HepG2 (cell line): ENCODE data around the gene B4GALT5. TPM values are rescaled to one million over a fixed set of nuclear protein-coding genes. Genes with fewer than 3 reads are reported as not detected.
A peak's percentile ranks its signal among the peaks of the same experiment; 100 is the strongest.

Experiments
- ATAC-seq: fragments of 200-7000 bp; cut with Tn5 transposase; 3 replicates; pipeline ENCODE4 v1.9.1; 2020; ENCODE audit warnings: mild to moderate bottlenecking, moderate library complexity
- BruUV-seq: library from RNA; stranded (reverse); fragments of 400-500 nt; replicated peaks from 2 replicates; lab custom pipeline; 2021; lab: Mats Ljungman, UMichigan
- CTCF ChIA-PET: fragments of 300-600 bp; formaldehyde crosslinking; extraction: SDS; loops from one replicate; lab custom pipeline; 2021; ENCODE audit warnings: low total read pairs, inconsistent platforms, low intra/inter-chr PET ratio; lab: Yijun Ruan, JAX
- POLR2A ChIA-PET: fragments of 350-600 bp; sonication (Branson Sonifier 250); formaldehyde crosslinking; loops from one replicate; lab custom pipeline; 2020; ENCODE audit warnings: antibody characterized with exemption, inconsistent platforms; lab: Yijun Ruan, JAX
- DNase-seq: peaks from one replicate; pipeline ENCODE4 v3.0.0-alpha.2; 2015; ENCODE audit warnings: low spot score
- FAIRE-seq: peaks from 3 replicates; lab custom pipeline; 2011; peaks lifted over from hg19 to GRCh38; lab: Jason Lieb, UNC
- H2AFZ ChIP-seq: one replicate; pipeline ENCODE4 v1.6.1; 2011; ENCODE audit warnings: low read length, inconsistent platforms
- H3K27ac ChIP-seq: fragments of 300-600 bp; 3 replicates; pipeline ENCODE4 v1.8.0; 2011; ENCODE audit warnings: mixed run types, mild to moderate bottlenecking, mixed read lengths, low read length, inconsistent platforms; ENCODE audit not compliant: insufficient read depth; ENCODE audit errors: extremely low read length
- H3K27me3 ChIP-seq, 2 experiments: fragments of 200-600 bp in 1 of 2; 2 replicates in 1 of 2; 3 replicates in 1 of 2; pipeline versions ENCODE4 v1.6.0 to v1.8.0; 2011; ENCODE audit warnings: low read length in 2 of 2, mild to moderate bottlenecking in 2 of 2, moderate library complexity in 2 of 2, inconsistent platforms in 1 of 2; ENCODE audit not compliant: insufficient read depth in 2 of 2, control insufficient read depth in 1 of 2
- H3K36me3 ChIP-seq, 2 experiments: fragments of 200-600 bp in 1 of 2; replicated peaks in 1 of 2; 2 replicates in 1 of 2; 3 replicates in 1 of 2; pipeline versions ENCODE4 v1.5.1 to v1.8.0; 2011; ENCODE audit warnings: low read length in 2 of 2, inconsistent platforms in 1 of 2; ENCODE audit not compliant: insufficient read depth in 2 of 2, control insufficient read depth in 1 of 2
- H3K4me1 ChIP-seq: 2 replicates; pipeline ENCODE4 v1.5.1; 2012; ENCODE audit warnings: low read length, inconsistent platforms; ENCODE audit not compliant: insufficient read depth
- H3K4me2 ChIP-seq: 2 replicates; pipeline ENCODE4 v1.6.0; 2011; ENCODE audit warnings: low read depth, low read length, inconsistent platforms
- H3K4me3 ChIP-seq, 3 experiments: fragments of 200-600 bp in 1 of 3; sonication (generic), shearing (Covaris generic) in 1 of 3; replicated peaks in 1 of 3; 2 replicates each; pipeline ENCODE4 v1.5.1; 2011 to 2016; ENCODE audit warnings: low read length in 3 of 3, inconsistent platforms in 2 of 3, low read depth in 2 of 3, mild to moderate bottlenecking in 2 of 3, control low read depth in 1 of 3, mixed read lengths in 1 of 3; ENCODE audit not compliant: insufficient read depth in 1 of 3
- H3K79me2 ChIP-seq: one replicate; pipeline ENCODE4 v1.6.1; 2011; ENCODE audit warnings: low read length, inconsistent platforms; ENCODE audit not compliant: insufficient read depth
- H3K9ac ChIP-seq: 2 replicates; pipeline ENCODE4 v1.6.0; 2011; ENCODE audit warnings: mild to moderate bottlenecking, low read depth, low read length, inconsistent platforms; ENCODE audit not compliant: insufficient read depth
- H3K9me3 ChIP-seq: 2 replicates; pipeline ENCODE4 v1.5.1; 2012; ENCODE audit warnings: mild to moderate bottlenecking, low read length
- H4K20me1 ChIP-seq: 2 replicates; pipeline ENCODE4 v1.6.0; 2011; ENCODE audit warnings: inconsistent platforms, mild to moderate bottlenecking, low read length, moderate library complexity; ENCODE audit not compliant: insufficient read depth
- CHD4 ChIP-seq: fragments of 200-600 bp; sonication (generic); IDR thresholded peaks from 2 replicates; pipeline ENCODE4 v1.7.0; 2017; ENCODE audit warnings: mild to moderate bottlenecking, low read length, borderline replicate concordance
- HIVEP1 ChIP-seq: sonication (generic); formaldehyde crosslinking; IDR thresholded peaks from 2 replicates; pipeline ENCODE4 v1.4.0; 2020; ENCODE audit warnings: mild to moderate bottlenecking, missing genetic modification reagents
- MED13 ChIP-seq: sonication (generic); formaldehyde crosslinking; IDR thresholded peaks from 2 replicates; pipeline ENCODE4 v1.5.0; 2020; ENCODE audit warnings: missing genetic modification reagents
- MED8 ChIP-seq: sonication (generic); formaldehyde crosslinking; IDR thresholded peaks from 2 replicates; pipeline ENCODE4 v1.8.1; 2023; ENCODE audit warnings: mild to moderate bottlenecking, missing genetic modification reagents; ENCODE audit not compliant: insufficient replicate concordance
- NKX3-1 ChIP-seq: sonication (generic); formaldehyde crosslinking; IDR thresholded peaks from 2 replicates; pipeline ENCODE4 v1.5.0; 2020; ENCODE audit warnings: missing genetic modification reagents
- REL ChIP-seq: sonication (generic); formaldehyde crosslinking; conservative IDR thresholded peaks from 2 replicates; pipeline ENCODE4 v1.8.0; 2022; ENCODE audit warnings: mild to moderate bottlenecking, missing genetic modification reagents, moderate library complexity
- SP2 ChIP-seq: sonication (generic); formaldehyde crosslinking; IDR thresholded peaks from 2 replicates; pipeline ENCODE4 v1.5.1; 2020; ENCODE audit warnings: mild to moderate bottlenecking, missing genetic modification reagents
- TCF7 ChIP-seq: sonication (generic); IDR thresholded peaks from 2 replicates; pipeline ENCODE4 v1.6.1; 2016; ENCODE audit warnings: antibody characterized with exemption, low read depth
- YEATS4 ChIP-seq: sonication (generic); formaldehyde crosslinking; IDR thresholded peaks from 2 replicates; pipeline ENCODE4 v1.4.0; 2020; ENCODE audit warnings: missing genetic modification reagents, borderline replicate concordance
- ZMAT3 ChIP-seq: sonication (generic); formaldehyde crosslinking; conservative IDR thresholded peaks from 2 replicates; pipeline ENCODE4 v1.7.0; 2021; ENCODE audit warnings: missing genetic modification reagents
- ZNF232 ChIP-seq: sonication (generic); formaldehyde crosslinking; IDR thresholded peaks from 2 replicates; pipeline ENCODE4 v1.4.0; 2020; ENCODE audit warnings: missing genetic modification reagents, borderline replicate concordance
- ZNF292 ChIP-seq: sonication (generic); formaldehyde crosslinking; IDR thresholded peaks from 2 replicates; pipeline ENCODE4 v1.8.1; 2022; ENCODE audit warnings: mild to moderate bottlenecking, low read depth, missing genetic modification reagents, borderline replicate concordance
- ZNF331 ChIP-seq: sonication (generic); formaldehyde crosslinking; IDR thresholded peaks from 2 replicates; pipeline ENCODE4 v1.4.0; 2020; ENCODE audit warnings: missing genetic modification reagents
- ZNF335 ChIP-seq: sonication (generic); formaldehyde crosslinking; IDR thresholded peaks from 2 replicates; pipeline ENCODE4 v1.4.0; 2020; ENCODE audit warnings: missing genetic modification reagents
- ZNF382 ChIP-seq: sonication (generic); formaldehyde crosslinking; IDR thresholded peaks from 2 replicates; pipeline ENCODE4 v1.5.0; 2020; ENCODE audit warnings: missing genetic modification reagents, mild to moderate bottlenecking, borderline replicate concordance
- ZNF484 ChIP-seq: sonication (generic); formaldehyde crosslinking; IDR thresholded peaks from 2 replicates; pipeline ENCODE4 v1.5.1; 2020; ENCODE audit warnings: mild to moderate bottlenecking, low read depth, missing genetic modification reagents, borderline replicate concordance
- ZNF567 ChIP-seq: sonication (generic); formaldehyde crosslinking; IDR thresholded peaks from 2 replicates; pipeline ENCODE4 v1.8.1; 2023; ENCODE audit warnings: mild to moderate bottlenecking, missing genetic modification reagents, borderline replicate concordance
- ZNF607 ChIP-seq: sonication (generic); formaldehyde crosslinking; IDR thresholded peaks from 2 replicates; pipeline ENCODE4 v1.5.1; 2020; ENCODE audit warnings: missing genetic modification reagents, mild to moderate bottlenecking, borderline replicate concordance
- ZNF652 ChIP-seq: IDR thresholded peaks from 2 replicates; pipeline ENCODE4 v1.6.1; 2016; ENCODE audit warnings: low read depth, borderline replicate concordance
- ZNF777 ChIP-seq: sonication (generic); formaldehyde crosslinking; IDR thresholded peaks from 2 replicates; pipeline ENCODE4 v1.4.0; 2020; ENCODE audit warnings: missing genetic modification reagents
- ZNF83 ChIP-seq: sonication (generic); formaldehyde crosslinking; IDR thresholded peaks from 2 replicates; pipeline ENCODE4 v1.4.0; 2020; ENCODE audit warnings: missing genetic modification reagents, mild to moderate bottlenecking, borderline replicate concordance
- WGBS: methylation state at CpG from one replicate; pipeline ENCODE4 v1.1.6; 2017; ENCODE audit warnings: low lambda C conversion rate; 5-methylcytosine and 5-hydroxymethylcytosine counted together
- in situ Hi-C: cut with HindIII; loops from 2 replicates; pipeline ENCODE4 v1.10.0; 2017; ENCODE audit warnings: low pct_unique_long_range_greater_than_20kb; ENCODE audit not compliant: extremely low pct_ligation_motif_present
- intact Hi-C: fragments of 100-400 bp; cut with micrococcal nuclease; formaldehyde crosslinking; loops from one replicate; pipeline ENCODE4 v1.10.0; 2022; ENCODE audit not compliant: unreplicated experiment
- polyA plus RNA-seq, 8 experiments: library from polyadenylated mRNA; depleted of rRNA in 3 of 8; stranded (reverse) in 7 of 8; unstranded in 1 of 8; fragments of >200 nt; fragmentation: Illumina TruSeq in 4 of 8; extraction: Trizol in 4 of 8; gene quantifications; 2 replicates each; pipeline versions ENCODE4 v1.2.1 to v1.2.3, GENCODE V29; 2011 to 2016; ENCODE audit warnings: low read depth in 4 of 8, missing spikeins in 1 of 8, mixed read lengths in 1 of 8; ENCODE audit not compliant: insufficient read depth in 1 of 8
- total RNA-seq, 5 experiments: library from RNA; depleted of rRNA; stranded (reverse); fragments of >200 nt; fragmentation: Illumina TruSeq; extraction: Trizol; gene quantifications; 2 replicates each; pipeline ENCODE4 v1.2.3, GENCODE V29; 2016; ENCODE audit warnings: low read depth in 1 of 5
- TF ChIP-seq, protein P1 (sequence below): sonication (generic); formaldehyde crosslinking; IDR thresholded peaks from 2 replicates; pipeline ENCODE4 v1.4.0; 2020; ENCODE audit warnings: mild to moderate bottlenecking, missing genetic modification reagents
- TF ChIP-seq, protein P2 (sequence below): sonication (generic); formaldehyde crosslinking; IDR thresholded peaks from 2 replicates; pipeline ENCODE4 v1.4.0; 2020; ENCODE audit warnings: mild to moderate bottlenecking, missing genetic modification reagents

Gene B4GALT5
- total and polyA plus RNA-seq, 2 of the 13 experiments (the other 11 are each of a cell fraction or from before 2014, with no cell fraction given) = 27.3 to 30.9 TPM

DNA sequence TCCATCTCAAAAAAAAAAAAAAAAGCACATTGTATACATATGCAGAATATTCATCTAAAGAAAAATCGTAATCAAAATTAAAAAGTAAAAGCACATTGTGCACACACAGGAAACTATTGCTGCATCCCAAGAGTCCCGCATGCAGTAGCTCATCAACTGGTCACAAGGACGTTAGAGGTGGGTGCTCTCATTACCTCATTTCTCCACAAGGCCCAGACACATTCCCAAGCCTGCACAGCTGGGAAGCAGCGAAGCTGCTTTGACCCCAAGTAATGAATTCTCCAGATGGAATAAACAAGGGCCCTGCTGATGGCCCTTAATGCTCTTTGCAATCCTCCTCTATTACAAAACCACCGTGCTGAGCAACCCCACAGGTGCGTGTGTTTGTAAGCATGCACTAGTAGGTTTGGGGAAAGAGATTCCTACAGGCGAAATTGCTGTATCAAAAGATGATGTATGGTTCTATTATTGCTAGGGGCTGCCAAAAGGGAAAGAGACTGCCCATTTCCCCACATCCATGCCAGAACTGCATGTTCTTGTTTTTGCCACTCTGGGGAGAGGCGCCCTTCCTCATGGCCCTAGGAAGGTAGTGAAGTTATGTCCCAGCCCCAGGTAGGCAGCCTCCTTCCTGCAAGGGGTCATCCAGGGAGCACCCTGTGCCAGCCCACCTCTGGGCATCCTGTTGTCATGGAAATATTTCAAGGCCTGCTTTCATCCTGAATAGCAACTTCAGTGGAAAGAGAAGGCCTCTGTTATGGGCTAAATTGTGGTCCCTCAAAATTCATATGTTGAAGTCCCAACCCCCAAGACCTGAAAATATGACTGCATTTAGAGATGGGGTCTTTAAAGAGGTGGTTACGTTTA, 111.1 kb downstream of the B4GALT5 start:
- ChIA-PET CTCF (interaction anchor here (1.2 to 4.2 kb wide), 2 partner anchors 58 to 61 kb away, joined by 5 to 38 read pairs; no protein-coding TSS in a partner anchor), POLR2A (interaction anchor here (0.6 to 6.8 kb wide), 3 partner anchors 19 to 334 kb away, joined by 3 to 126 read pairs (median 5); partner anchors contain the start of gene RNF114)
- Histone ChIP-seq H2AFZ (no peak overlapping the region), H3K4me1 (peaks cover 69% of the 10 kb centered on the region), H3K9ac (no peak overlapping the region), H3K9me3 (no peaks in the 10 kb centered on the region), H3K4me2 (peak overlapping the region; percentile 51), H3K27me3 (no peaks in the 10 kb centered on the region), H3K36me3 (no peaks in the 10 kb centered on the region), H3K4me3 (no peak overlapping the region), H3K27ac (no peak overlapping the region), H3K79me2 (no peaks in the 10 kb centered on the region), H4K20me1 (no peaks in the 10 kb centered on the region)
- no peak for FAIRE-seq
- no peak for DNase-seq
- 37% methylated on average over 9 of the region's 9 CpGs for WGBS
- ATAC-seq = no peak
- no TSS peak for BruUV-seq
- in situ Hi-C loops (no loop called here), intact Hi-C loops (loop anchor here (1.0 to 10.0 kb wide), 2 partner anchors 61 to 268 kb away; no protein-coding TSS in a partner anchor)
- TF ChIP-seq ZNF567 (CRISPR knock-in tag) = 0 out of 2 replicates have a peak, but pooled peaks have one; percentile 39
- TF ChIP-seq ZNF83 (CRISPR knock-in tag) = peak; percentile 1; the same call in 1 of the 2 replicates
- no peak for TF ChIP-seq ZNF652
- TF ChIP-seq NKX3-1 (CRISPR knock-in tag) = 0 out of 2 replicates have a peak, but pooled peaks have one; percentile 21
- TF ChIP-seq, protein P1, sequence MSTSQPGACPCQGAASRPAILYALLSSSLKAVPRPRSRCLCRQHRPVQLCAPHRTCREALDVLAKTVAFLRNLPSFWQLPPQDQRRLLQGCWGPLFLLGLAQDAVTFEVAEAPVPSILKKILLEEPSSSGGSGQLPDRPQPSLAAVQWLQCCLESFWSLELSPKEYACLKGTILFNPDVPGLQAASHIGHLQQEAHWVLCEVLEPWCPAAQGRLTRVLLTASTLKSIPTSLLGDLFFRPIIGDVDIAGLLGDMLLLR (CRISPR knock-in tag) = 0 out of 2 replicates have a peak, but pooled peaks have one; percentile 47
- no peak for TF ChIP-seq ZNF331 (CRISPR knock-in tag)
- TF ChIP-seq ZNF484 = 0 out of 2 replicates have a peak, but pooled peaks have one; percentile 45
- no peak for TF ChIP-seq REL (CRISPR knock-in tag)
- peak; percentile 23; the same call in 1 of the 2 replicates for TF ChIP-seq ZNF777 (CRISPR knock-in tag)
- peak; percentile 70; the same call in 1 of the 2 replicates for TF ChIP-seq HIVEP1
- no peak for TF ChIP-seq TCF7
- peak; percentile 39 for TF ChIP-seq MED8 (CRISPR knock-in tag)
- 0 out of 2 replicates have a peak, but pooled peaks have one; percentile 12 for TF ChIP-seq ZMAT3
- TF ChIP-seq ZNF382 = no peak
- 0 out of 2 replicates have a peak, but pooled peaks have one; percentile 48 for TF ChIP-seq YEATS4
- TF ChIP-seq ZNF292 = 0 out of 2 replicates have a peak, but pooled peaks have one; percentile 15
- TF ChIP-seq ZNF335 = no peak
- TF ChIP-seq ZNF232 (CRISPR knock-in tag) = 0 out of 2 replicates have a peak, but pooled peaks have one; percentile 18
- no peak for TF ChIP-seq ZNF607 (CRISPR knock-in tag)
- TF ChIP-seq MED13 (CRISPR knock-in tag) = 0 out of 2 replicates have a peak, but pooled peaks have one; percentile 38
- TF ChIP-seq, protein P2, sequence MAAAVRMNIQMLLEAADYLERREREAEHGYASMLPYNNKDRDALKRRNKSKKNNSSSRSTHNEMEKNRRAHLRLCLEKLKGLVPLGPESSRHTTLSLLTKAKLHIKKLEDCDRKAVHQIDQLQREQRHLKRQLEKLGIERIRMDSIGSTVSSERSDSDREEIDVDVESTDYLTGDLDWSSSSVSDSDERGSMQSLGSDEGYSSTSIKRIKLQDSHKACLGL (CRISPR knock-in tag) = 0 out of 2 replicates have a peak, but pooled peaks have one; percentile 45
- peak; percentile 34; the same call in 1 of the 2 replicates for TF ChIP-seq SP2 (CRISPR knock-in tag)
- TF ChIP-seq CHD4 = peak; percentile 66; the same call in 1 of the 2 replicates
